Psoas muscle (tissue), 8 donors: ENCODE data around the gene KLHL1. TPM values are rescaled to one million over a fixed set of nuclear protein-coding genes. Genes with fewer than 3 reads are reported as not detected.
"Not testable (repeated sequence)": the region's sequence is repeated elsewhere in the genome, so short reads cannot be mapped to it uniquely, and the experiment has no call there.

Experiments
- ATAC-seq, 4 donors: fragments of 200-7000 bp; cut with Tn5 transposase; one replicate each; pipeline ENCODE4 v1.9.1; 2020; ENCODE audit warnings: moderate library complexity in 3 of 4, mild to moderate bottlenecking in 2 of 4
- DNase-seq, 2 donors: peaks; one replicate each; pipeline ENCODE4 v3.0.0-alpha.2; 2020
- H3K27ac ChIP-seq: fragments of 200-600 bp; one replicate; pipeline ENCODE4 v1.8.0; 2022
- H3K27me3 ChIP-seq, 3 donors: fragments of 200-600 bp in 1 of 3; one replicate each; pipeline versions ENCODE4 v1.6.1 to v1.8.0; 2013 to 2022; ENCODE audit warnings: low read length in 2 of 3, mild to moderate bottlenecking in 2 of 3, moderate library complexity in 1 of 3; ENCODE audit not compliant: insufficient read depth in 3 of 3
- H3K36me3 ChIP-seq, 2 donors: fragments of 200-600 bp in 1 of 2; one replicate each; pipeline versions ENCODE4 v1.6.1 to v1.8.0; 2013 to 2022; ENCODE audit warnings: low read depth in 1 of 2, mild to moderate bottlenecking in 1 of 2, moderate library complexity in 1 of 2; ENCODE audit not compliant: insufficient read depth in 1 of 2
- H3K4me1 ChIP-seq: fragments of 200-600 bp; one replicate; pipeline ENCODE4 v1.8.0; 2022
- H3K4me3 ChIP-seq: fragments of 200-600 bp; one replicate; pipeline ENCODE4 v1.8.0; 2022; ENCODE audit warnings: mild to moderate bottlenecking
- H3K9me3 ChIP-seq: fragments of 200-600 bp; one replicate; pipeline ENCODE4 v1.8.0; 2022
- WGBS, 3 donors: extraction: QIAGEN DNeasy Blood & Tissue Kit; methylation state at CpG; one replicate each; pipeline versions ENCODE4 v1.1.6 to v1.1.7; 2013; 5-methylcytosine and 5-hydroxymethylcytosine counted together
- intact Hi-C, 2 donors: fragments of 100-400 bp; cut with DNase I; formaldehyde crosslinking; loops; one replicate each; pipeline versions ENCODE4 v1.11.0 to v1.14.2; 2022
- long read RNA-seq, 2 donors: library from polyadenylated mRNA; unstranded; transcript quantifications; one replicate each; pipeline ENCODE4 v2.0.0, GENCODE V29; 2021
- polyA plus RNA-seq, 3 donors: library from polyadenylated mRNA; stranded (reverse); fragments of 200-250 nt; gene quantifications; one replicate each; pipeline ENCODE4 v1.2.3, GENCODE V29; 2013
- total RNA-seq, 4 donors: library from RNA; stranded (reverse); fragmentation: NEBNext Ultra II Directional in 2 of 4; extraction: Animal tissue kit (Norgen Biotek cat#: 25700) in 2 of 4; gene quantifications; one replicate each; pipeline versions ENCODE4 v1.2.1 to v1.2.4, GENCODE V29; 2021 to 2023
- TF ChIP-seq, protein P1 (sequence below): fragments of 200-600 bp; IDR thresholded peaks from one replicate; pipeline ENCODE4 v1.8.0; 2022; ENCODE audit warnings: antibody characterized with exemption
- donor health status: healthy with polysubstance abuse.
- donor health status: DM: no; HTN: no; CAD: no; lungs with moderate emphysema.
- donor health status: Bipolar disorder and iron deficiency.
- donor health status: healthy.
- donor health status: DM: yes; HTN: yes; CAD: no.
- donor health status: DM: no; HTN: no; CAD: no.
- donor health status: DM: no; HTN: no; CAD: no.
- donor health status: DM: yes; HTN: yes; CAD: no.

Gene KLHL1, protein sequence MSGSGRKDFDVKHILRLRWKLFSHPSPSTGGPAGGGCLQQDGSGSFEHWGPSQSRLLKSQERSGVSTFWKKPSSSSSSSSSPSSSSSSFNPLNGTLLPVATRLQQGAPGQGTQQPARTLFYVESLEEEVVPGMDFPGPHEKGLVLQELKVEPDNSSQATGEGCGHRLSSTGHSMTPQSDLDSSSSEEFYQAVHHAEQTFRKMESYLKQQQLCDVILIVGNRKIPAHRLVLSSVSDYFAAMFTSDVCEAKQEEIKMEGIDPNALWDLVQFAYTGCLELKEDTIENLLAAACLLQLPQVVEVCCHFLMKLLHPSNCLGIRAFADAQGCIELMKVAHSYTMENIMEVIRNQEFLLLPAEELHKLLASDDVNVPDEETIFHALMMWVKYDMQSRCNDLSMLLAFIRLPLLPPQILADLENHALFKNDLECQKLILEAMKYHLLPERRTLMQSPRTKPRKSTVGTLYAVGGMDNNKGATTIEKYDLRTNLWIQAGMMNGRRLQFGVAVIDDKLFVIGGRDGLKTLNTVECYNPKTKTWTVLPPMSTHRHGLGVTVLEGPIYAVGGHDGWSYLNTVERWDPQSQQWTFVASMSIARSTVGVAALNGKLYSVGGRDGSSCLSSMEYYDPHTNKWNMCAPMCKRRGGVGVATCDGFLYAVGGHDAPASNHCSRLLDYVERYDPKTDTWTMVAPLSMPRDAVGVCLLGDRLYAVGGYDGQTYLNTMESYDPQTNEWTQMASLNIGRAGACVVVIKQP
- total RNA-seq, result not detected
- not detected for polyA plus RNA-seq
- long read RNA-seq, donor 1, result 0 reads
- long read RNA-seq, donor 2, result 0 reads

DNA sequence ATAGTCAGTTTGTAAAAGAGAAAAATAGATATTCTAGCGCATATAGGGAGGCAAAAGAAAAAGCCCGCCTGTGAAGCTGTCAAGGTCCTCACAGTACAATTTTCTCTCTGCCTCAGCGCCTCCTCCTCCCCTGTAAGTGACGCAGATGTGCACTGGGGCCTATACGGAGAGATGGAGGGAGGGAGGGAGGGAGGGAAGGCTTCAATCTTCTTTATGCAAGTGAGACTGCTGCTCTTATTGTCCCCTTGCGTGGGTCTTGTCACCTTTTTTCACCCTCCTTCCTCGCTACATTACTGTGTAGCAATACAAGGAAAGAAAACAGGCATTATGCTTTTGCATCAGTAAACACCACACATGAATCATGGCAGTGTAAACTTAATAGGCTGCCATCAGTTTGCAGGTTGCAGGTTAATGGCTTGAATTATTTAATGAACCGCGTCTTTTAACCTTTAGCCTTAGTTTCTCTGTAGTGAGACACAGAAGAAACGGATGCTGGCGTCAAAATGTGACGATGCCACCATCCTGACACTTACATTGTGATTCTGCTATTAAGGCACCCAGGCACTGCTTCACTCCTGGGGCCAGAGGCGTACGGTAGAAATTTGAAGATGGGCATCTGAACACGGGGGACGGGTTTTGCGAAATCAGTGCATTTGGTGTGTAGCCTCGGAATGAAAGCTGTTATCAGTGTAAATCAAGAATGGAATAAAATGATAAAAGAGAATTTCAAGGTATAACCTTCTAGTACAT, at the start of gene KLHL1:
Gene KLHL1, minus strand, starts transcription at position 97 of the 750 bp plus-strand sequence. CDS start 753 bp downstream, outside the sequence.
- no peak within 1 kb of the TSS for H3K4me3 ChIP-seq
- DNase-seq (no peak), ATAC-seq (no peak)
- H3K27me3 ChIP-seq, result peaks cover 0 to 9% (median 2%) of the 10 kb centered on the region in 3 donors
- no peaks in the 10 kb centered on the region for H3K4me1 ChIP-seq
- TF ChIP-seq, protein P1, sequence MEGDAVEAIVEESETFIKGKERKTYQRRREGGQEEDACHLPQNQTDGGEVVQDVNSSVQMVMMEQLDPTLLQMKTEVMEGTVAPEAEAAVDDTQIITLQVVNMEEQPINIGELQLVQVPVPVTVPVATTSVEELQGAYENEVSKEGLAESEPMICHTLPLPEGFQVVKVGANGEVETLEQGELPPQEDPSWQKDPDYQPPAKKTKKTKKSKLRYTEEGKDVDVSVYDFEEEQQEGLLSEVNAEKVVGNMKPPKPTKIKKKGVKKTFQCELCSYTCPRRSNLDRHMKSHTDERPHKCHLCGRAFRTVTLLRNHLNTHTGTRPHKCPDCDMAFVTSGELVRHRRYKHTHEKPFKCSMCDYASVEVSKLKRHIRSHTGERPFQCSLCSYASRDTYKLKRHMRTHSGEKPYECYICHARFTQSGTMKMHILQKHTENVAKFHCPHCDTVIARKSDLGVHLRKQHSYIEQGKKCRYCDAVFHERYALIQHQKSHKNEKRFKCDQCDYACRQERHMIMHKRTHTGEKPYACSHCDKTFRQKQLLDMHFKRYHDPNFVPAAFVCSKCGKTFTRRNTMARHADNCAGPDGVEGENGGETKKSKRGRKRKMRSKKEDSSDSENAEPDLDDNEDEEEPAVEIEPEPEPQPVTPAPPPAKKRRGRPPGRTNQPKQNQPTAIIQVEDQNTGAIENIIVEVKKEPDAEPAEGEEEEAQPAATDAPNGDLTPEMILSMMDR, result no peak
- no peaks in the 10 kb centered on the region for H3K9me3 ChIP-seq
- H3K27ac ChIP-seq, result no peak within 1 kb of the TSS
- no peaks in the 10 kb centered on the region for H3K36me3 ChIP-seq
- intact Hi-C loops, result no loop called here
- WGBS, 3 donors, result 55 to 63% (median 57%) methylated on average over 16 to 18 of the region's 18 CpGs

DNA sequence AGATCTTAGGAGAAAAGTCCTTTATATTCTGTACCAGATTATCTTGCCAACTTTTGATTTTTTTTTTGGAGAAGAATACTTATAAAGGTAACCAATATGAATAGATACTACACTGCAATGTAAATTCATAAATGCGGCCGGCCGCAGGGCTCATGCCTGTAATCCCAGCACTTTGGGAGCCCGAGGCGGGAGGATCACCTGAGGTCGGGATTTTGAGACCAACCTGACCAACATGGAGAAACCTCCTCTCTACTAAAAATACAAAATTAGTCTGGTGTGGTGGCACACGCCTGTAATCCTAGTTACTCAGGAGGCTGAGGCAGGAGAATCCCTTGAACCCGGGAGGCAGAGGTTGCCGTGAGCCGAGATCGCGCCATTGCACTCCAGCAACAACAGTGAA, 34.4 kb upstream of the KLHL1 start:
- WGBS, 3 donors, result 93 to 95% (median 94%) methylated on average over 12 of the region's 12 CpGs
- H3K36me3 ChIP-seq, H3K27ac ChIP-seq, H3K4me3 ChIP-seq, DNase-seq, H3K9me3 ChIP-seq, intact Hi-C loops, ATAC-seq, H3K4me1 ChIP-seq, H3K27me3 ChIP-seq: not testable (repeated sequence)

DNA sequence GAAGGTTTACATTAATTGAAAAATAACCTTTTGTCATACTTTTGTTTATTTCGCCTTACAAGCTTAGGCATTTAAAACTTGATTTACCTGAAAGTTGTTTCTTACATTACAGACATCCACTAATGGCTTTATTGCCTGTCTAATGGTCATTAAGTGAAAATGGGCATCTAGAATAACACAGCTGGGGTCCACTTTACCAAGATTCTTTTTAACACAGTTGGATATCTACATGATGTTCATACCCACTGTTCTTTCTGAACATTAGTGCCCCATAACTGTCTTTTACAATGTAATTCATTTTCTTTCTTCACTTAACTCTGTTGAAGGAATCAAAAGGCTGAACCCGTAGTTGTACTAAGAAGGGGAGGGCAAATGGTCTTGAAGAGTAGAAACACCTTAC, 19.8 kb upstream of the KLHL1 start:
- DNase-seq (no peak), ATAC-seq (no peak)
- WGBS, 3 donors, result 45 to 60% (median 59%) methylated on average over 2 of the region's 2 CpGs
- Histone ChIP-seq H3K27me3 (no peaks in the 10 kb centered on the region), H3K9me3 (no peaks in the 10 kb centered on the region), H3K4me1 (no peaks in the 10 kb centered on the region), H3K27ac (no peak overlapping the region), H3K4me3 (no peak overlapping the region), H3K36me3 (no peaks in the 10 kb centered on the region)
- intact Hi-C loops, result no loop called here
- TF ChIP-seq, protein P1, result no peak

DNA sequence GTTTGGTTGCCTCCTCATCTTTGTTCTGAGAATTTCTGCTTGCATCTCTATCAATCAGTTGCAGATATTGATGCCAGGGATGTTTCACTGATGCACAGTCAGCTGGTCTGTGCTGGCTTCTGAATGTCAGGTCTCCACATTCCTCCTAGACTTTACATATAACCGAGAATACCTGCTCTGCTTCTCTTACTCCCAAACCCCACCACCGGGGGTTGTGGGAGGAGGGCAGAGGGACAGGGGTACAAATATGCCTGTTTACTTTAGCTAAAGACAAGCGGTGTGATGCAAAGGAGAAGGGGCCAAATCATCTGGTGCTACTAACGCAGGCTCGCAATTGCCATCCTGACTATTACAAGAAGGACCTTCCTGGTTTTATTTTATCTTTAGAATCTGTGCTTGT, 17.4 kb upstream of the KLHL1 start:
- no peak for ATAC-seq
- Histone ChIP-seq H3K27ac (no peak overlapping the region), H3K9me3 (no peaks in the 10 kb centered on the region), H3K4me3 (no peak overlapping the region), H3K4me1 (no peaks in the 10 kb centered on the region), H3K27me3 (no peaks in the 10 kb centered on the region), H3K36me3 (no peaks in the 10 kb centered on the region)
- DNase-seq, result no peak
- TF ChIP-seq, protein P1, result no peak
- 48 to 55% (median 50%) methylated on average over 5 of the region's 5 CpGs for WGBS, 3 donors
- intact Hi-C loops, result no loop called here
